ENCODE measurements around the gene TMEM156. TPM values are rescaled to one million over a fixed set of nuclear protein-coding genes. Genes with fewer than 3 reads are reported as not detected.

TMEM156 gene
- total and polyA plus RNA-seq, 2 donors (not counting 3 experiments of a cell fraction or from before 2014, with no cell fraction given) = 0.39 to 1.00 TPM

GRCh38 chr4:38995660-38996005, 36.6 kb downstream of the TMEM156 start:
- no peak overlapping the region for H2AFZ ChIP-seq (ENCODE audit: low read depth, low read length)
- H3K9me3 ChIP-seq (replicated peaks; ENCODE audit: control insufficient read depth, insufficient read depth, low read length) = no peaks in the 10 kb centered on the region
- H3K4me1 ChIP-seq (ENCODE audit: control insufficient read depth, extremely low read depth, insufficient read depth, low read length) = peaks cover 3% of the 10 kb centered on the region
- H4K20me1 ChIP-seq (replicated peaks; ENCODE audit: control insufficient read depth, extremely low read depth, insufficient read depth, low read length) = no peaks in the 10 kb centered on the region
- H3K4me2 ChIP-seq (ENCODE audit: insufficient read depth, low read length) = no peak overlapping the region
- no peaks in the 10 kb centered on the region for H3K79me2 ChIP-seq (ENCODE audit: control insufficient read depth, insufficient read depth, low read length)
- dilution Hi-C loops (cut with MboI; ENCODE audit: extremely low pct_ligation_motif_present, low sequenced_read_pairs) (no loop called here), intact Hi-C loops (cut with micrococcal nuclease) (no loop called here)
- no peak for DNase-seq (ENCODE audit: low read depth, low spot score)
- FAIRE-seq = no peak
- no peaks in the 10 kb centered on the region for H3K9me1 ChIP-seq (replicated peaks; ENCODE audit: control insufficient read depth, extremely low read depth, insufficient read depth, low read length)
- H3K4me3 ChIP-seq (replicated peaks in 1 of 3; ENCODE audit: insufficient read depth in 1 of 3, low read depth in 1 of 3, low read length in 3 of 3) = no peak overlapping the region
- no TSS peak for BruUV-seq (replicated peaks)
- no peak overlapping the region for H3K9ac ChIP-seq (replicated peaks; ENCODE audit: extremely low read depth, insufficient read depth, low read length)
- TF ChIP-seq JUN (IDR thresholded peaks at IDR 0.05; ENCODE audit: borderline replicate concordance, insufficient read depth, insufficient read length, low read depth) (no peak), GATA2 (IDR thresholded peaks at IDR 0.05; ENCODE audit: insufficient read depth, insufficient read length, low read depth, low read length) (no peak), FOS (IDR thresholded peaks at IDR 0.05; ENCODE audit: borderline replicate concordance, insufficient read depth, low read length) (peak; percentile 13)
- H3K27ac ChIP-seq (ENCODE audit: insufficient read depth, low read depth, low read length) = no peak overlapping the region
- ChIA-PET POLR2A (no interaction called here), CTCF (no interaction called here)
- no peaks in the 10 kb centered on the region for H3K36me3 ChIP-seq (ENCODE audit: control insufficient read depth in 2 of 2, extremely low read depth in 1 of 2, insufficient read depth in 2 of 2, low read length in 2 of 2)
- no peaks in the 10 kb centered on the region for H3K27me3 ChIP-seq (ENCODE audit: control insufficient read depth in 2 of 2, insufficient read depth in 2 of 2, low read length in 2 of 2)

- Histone ChIP-seq H4K20me1 (replicated peaks; ENCODE audit: control insufficient read depth, extremely low read depth, insufficient read depth, low read length) (no peaks in the 10 kb centered on the region), H3K27me3 (ENCODE audit: control insufficient read depth in 2 of 2, insufficient read depth in 2 of 2, low read length in 2 of 2) (no peaks in the 10 kb centered on the region), H3K27ac (ENCODE audit: insufficient read depth, low read depth, low read length) (no peak overlapping the region), H3K4me2 (ENCODE audit: insufficient read depth, low read length) (no peak overlapping the region), H3K79me2 (ENCODE audit: control insufficient read depth, insufficient read depth, low read length) (no peaks in the 10 kb centered on the region), H3K9ac (replicated peaks; ENCODE audit: extremely low read depth, insufficient read depth, low read length) (no peak overlapping the region), H3K4me1 (ENCODE audit: control insufficient read depth, extremely low read depth, insufficient read depth, low read length) (peaks cover 3% of the 10 kb centered on the region), H3K9me1 (replicated peaks; ENCODE audit: control insufficient read depth, extremely low read depth, insufficient read depth, low read length) (no peaks in the 10 kb centered on the region), H2AFZ (ENCODE audit: low read depth, low read length) (no peak overlapping the region), H3K4me3 (replicated peaks in 1 of 3; ENCODE audit: insufficient read depth in 1 of 3, low read depth in 1 of 3, low read length in 3 of 3) (no peak overlapping the region), H3K9me3 (replicated peaks; ENCODE audit: control insufficient read depth, insufficient read depth, low read length) (no peaks in the 10 kb centered on the region), H3K36me3 (ENCODE audit: control insufficient read depth in 2 of 2, extremely low read depth in 1 of 2, insufficient read depth in 2 of 2, low read length in 2 of 2) (no peaks in the 10 kb centered on the region)
- no TSS peak for BruUV-seq (replicated peaks)
- no peak for FAIRE-seq
- ChIA-PET CTCF (interaction anchor here (1.1 to 1.2 kb wide), 4 partner anchors 9 to 50 kb away, joined by 3 to 5 read pairs (median 4); no protein-coding TSS in a partner anchor), POLR2A (no interaction called here)
- TF ChIP-seq MYC (IDR thresholded peaks at IDR 0.05; ENCODE audit: low read depth, low read length) (no peak), POLR2A (IDR thresholded peaks at IDR 0.05; ENCODE audit: low read depth, low read length) (no peak), MAX (IDR thresholded peaks at IDR 0.05; ENCODE audit: insufficient read depth, insufficient read length) (no peak), JUN (IDR thresholded peaks at IDR 0.05; ENCODE audit: borderline replicate concordance, insufficient read depth, insufficient read length, low read depth) (no peak), FOS (IDR thresholded peaks at IDR 0.05; ENCODE audit: borderline replicate concordance, insufficient read depth, low read length) (no peak), CTCF (IDR thresholded peaks at IDR 0.05; ENCODE audit: extremely low read depth in 1 of 2, insufficient read depth in 1 of 2, low read depth in 1 of 2, low read length in 2 of 2) (no peak), EZH2 (IDR thresholded peaks at IDR 0.05; ENCODE audit: borderline replicate concordance, low read depth, low read length, severe bottlenecking) (no peak), POLR2AphosphoS5 (IDR thresholded peaks at IDR 0.05; ENCODE audit: insufficient read depth, low read depth, low read length) (no peak), GATA2 (IDR thresholded peaks at IDR 0.05; ENCODE audit: insufficient read depth, insufficient read length, low read depth, low read length) (no peak)
- no peak for DNase-seq (ENCODE audit: low read depth, low spot score)
- intact Hi-C loops (cut with micrococcal nuclease) (no loop called here), dilution Hi-C loops (cut with MboI; ENCODE audit: extremely low pct_ligation_motif_present, low sequenced_read_pairs) (no loop called here)
Measured at GRCh38 chr4:38994135-38994534, 38.1 kb downstream of the TMEM156 start.
